Esophagus (tissue), 2 donors: ENCODE results near the gene SLC2A2. TPM values are rescaled to one million over a fixed set of nuclear protein-coding genes. Genes with fewer than 3 reads are reported as not detected.

Source experiments
- H3K27ac ChIP-seq, 2 donors: one replicate each; pipeline ENCODE4 v1.5.1; 2013; ENCODE audit warnings: low read depth in 2 of 2, mild to moderate bottlenecking in 2 of 2, inconsistent platforms in 1 of 2, low read length in 1 of 2, moderate library complexity in 1 of 2
- H3K27me3 ChIP-seq, 2 donors: one replicate each; pipeline ENCODE4 v1.6.1; 2013; ENCODE audit warnings: low read length in 2 of 2, control low read depth in 1 of 2, mild to moderate bottlenecking in 1 of 2; ENCODE audit not compliant: insufficient read depth in 2 of 2, control insufficient read depth in 1 of 2
- H3K36me3 ChIP-seq, 2 donors: one replicate each; pipeline ENCODE4 v1.6.1; 2013; ENCODE audit warnings: low read length in 1 of 2; ENCODE audit not compliant: control insufficient read depth in 2 of 2, insufficient read depth in 2 of 2
- H3K4me1 ChIP-seq, 2 donors: one replicate each; pipeline ENCODE4 v1.6.1; 2013; ENCODE audit warnings: low read length in 1 of 2; ENCODE audit not compliant: control insufficient read depth in 2 of 2, insufficient read depth in 2 of 2
- H3K4me3 ChIP-seq, 2 donors: one replicate each; pipeline ENCODE4 v1.5.1; 2013; ENCODE audit warnings: low read length in 2 of 2, mild to moderate bottlenecking in 2 of 2, low read depth in 1 of 2, moderate library complexity in 1 of 2
- H3K9me3 ChIP-seq, 2 donors: one replicate each; pipeline ENCODE4 v1.6.1; 2013; ENCODE audit warnings: mild to moderate bottlenecking in 2 of 2, low read depth in 1 of 2, low read length in 1 of 2, moderate library complexity in 1 of 2; ENCODE audit not compliant: control insufficient read depth in 2 of 2, insufficient read depth in 1 of 2
- WGBS, 2 donors: extraction: QIAGEN DNeasy Blood & Tissue Kit; methylation state at CpG; one replicate each; pipeline ENCODE4 v1.1.7; 2013; 5-methylcytosine and 5-hydroxymethylcytosine counted together
- polyA plus RNA-seq, 2 donors: library from polyadenylated mRNA; stranded (reverse); fragments of 200-250 nt; gene quantifications; one replicate each; pipeline ENCODE4 v1.2.3, GENCODE V29; 2013
- donor health status: healthy with polysubstance abuse.
- donor health status: Bipolar disorder and iron deficiency.

SLC2A2 gene
- polyA plus RNA-seq, 2 donors = not detected

- H3K4me3 ChIP-seq = no peak overlapping the region
- H3K27ac ChIP-seq = no peak overlapping the region
- WGBS, 2 donors = 46 to 58% methylated on average over 1 of the region's 1 CpG
- no peaks in the 10 kb centered on the region for H3K4me1 ChIP-seq
- H3K36me3 ChIP-seq = no peaks in the 10 kb centered on the region
- no peaks in the 10 kb centered on the region for H3K27me3 ChIP-seq
- H3K9me3 ChIP-seq = no peaks in the 10 kb centered on the region
Observed at GRCh38 chr3:171039674-171040073, 13.2 kb upstream of the SLC2A2 start.

GRCh38 chr3:171038342-171038741 lies 11.8 kb upstream of the SLC2A2 start:
- 32 to 44% methylated on average over 1 of the region's 1 CpG for WGBS, 2 donors
- no peak overlapping the region for H3K27ac ChIP-seq
- H3K4me1 ChIP-seq = no peaks in the 10 kb centered on the region
- H3K36me3 ChIP-seq = no peaks in the 10 kb centered on the region
- H3K9me3 ChIP-seq = no peaks in the 10 kb centered on the region
- no peak overlapping the region for H3K4me3 ChIP-seq
- no peaks in the 10 kb centered on the region for H3K27me3 ChIP-seq

DNA sequence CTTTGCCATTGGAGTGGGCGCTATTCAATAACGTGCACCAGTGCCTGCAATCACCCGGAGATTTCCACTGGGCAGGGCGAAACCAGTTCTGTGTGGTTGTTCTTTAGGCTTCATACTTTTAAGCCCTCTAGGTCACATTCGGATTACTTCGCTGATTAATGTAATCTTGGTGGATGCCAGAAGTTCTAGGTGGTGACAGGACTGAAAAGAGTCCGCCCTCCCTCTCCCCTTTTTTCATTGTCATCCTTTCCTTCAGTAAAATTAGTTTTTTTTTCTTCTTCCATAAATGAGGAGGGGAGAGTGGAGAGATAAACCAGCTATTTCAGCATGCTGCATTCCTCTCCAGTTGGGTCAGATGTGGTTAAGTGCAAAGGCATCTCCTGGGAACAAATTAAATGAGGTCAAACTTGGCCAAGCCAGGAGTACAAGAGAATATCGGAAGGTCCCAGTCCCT lies 2.3 kb upstream of the SLC2A2 start:
- H3K27ac ChIP-seq = no peak overlapping the region

DNA sequence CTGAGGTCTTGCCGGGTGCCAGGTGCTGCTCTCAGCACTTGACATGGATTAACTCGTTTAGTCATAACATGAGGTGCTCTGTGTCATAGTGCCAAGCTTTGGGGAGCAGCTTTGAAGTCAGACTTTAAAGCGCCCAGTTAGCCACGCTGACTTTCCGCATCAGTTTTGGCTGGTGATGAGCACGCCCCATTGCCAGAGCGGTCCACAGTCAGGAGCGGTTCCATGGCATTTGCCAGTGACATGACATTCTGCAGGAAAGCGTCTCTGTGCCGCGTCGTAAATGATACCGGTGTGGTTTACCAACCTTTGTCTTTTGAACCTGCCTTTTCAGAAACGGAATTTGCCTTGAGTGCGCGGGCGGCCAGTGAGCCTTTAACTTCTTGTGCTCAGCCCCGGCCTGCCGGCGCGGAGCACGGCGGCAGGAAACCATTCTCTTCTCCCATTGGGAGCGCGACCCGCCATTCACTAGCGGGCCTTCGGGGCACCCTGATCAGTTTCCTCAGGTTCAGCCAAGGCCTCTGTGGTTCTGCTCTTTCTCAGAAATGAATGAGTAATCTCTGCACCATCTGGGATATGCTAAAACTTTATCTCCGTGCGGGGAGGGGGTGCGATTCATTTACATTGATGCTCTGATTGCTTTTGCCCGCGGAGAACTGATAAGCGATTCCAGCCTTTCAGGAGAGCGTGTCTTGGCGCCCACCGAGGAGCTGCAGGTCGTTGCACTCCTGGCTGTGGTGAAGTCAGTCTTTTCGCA lies 1.7 kb upstream of the SLC2A2 start:
- Histone ChIP-seq H3K27ac (no peak overlapping the region), H3K27me3 (no peaks in the 10 kb centered on the region), H3K4me3 (no peak overlapping the region), H3K4me1 (no peaks in the 10 kb centered on the region), H3K9me3 (no peaks in the 10 kb centered on the region), H3K36me3 (no peaks in the 10 kb centered on the region)
- 8 to 10% methylated on average over 39 of the region's 39 CpGs for WGBS, 2 donors

More for the DNA sequence above, 2.3 kb upstream of the SLC2A2 start:
- no peaks in the 10 kb centered on the region for H3K27me3 ChIP-seq
- WGBS, 2 donors = 31 to 40% methylated on average over 8 of the region's 8 CpGs
- H3K9me3 ChIP-seq = no peaks in the 10 kb centered on the region
- no peak overlapping the region for H3K4me3 ChIP-seq
- no peaks in the 10 kb centered on the region for H3K36me3 ChIP-seq
- no peaks in the 10 kb centered on the region for H3K4me1 ChIP-seq

GRCh38 chr3:171023566-171023965 lies 3.0 kb downstream of the SLC2A2 start:
- Histone ChIP-seq H3K4me1 (no peaks in the 10 kb centered on the region), H3K36me3 (no peaks in the 10 kb centered on the region), H3K27me3 (no peaks in the 10 kb centered on the region), H3K9me3 (no peaks in the 10 kb centered on the region), H3K27ac (no peak overlapping the region), H3K4me3 (no peak overlapping the region)

DNA sequence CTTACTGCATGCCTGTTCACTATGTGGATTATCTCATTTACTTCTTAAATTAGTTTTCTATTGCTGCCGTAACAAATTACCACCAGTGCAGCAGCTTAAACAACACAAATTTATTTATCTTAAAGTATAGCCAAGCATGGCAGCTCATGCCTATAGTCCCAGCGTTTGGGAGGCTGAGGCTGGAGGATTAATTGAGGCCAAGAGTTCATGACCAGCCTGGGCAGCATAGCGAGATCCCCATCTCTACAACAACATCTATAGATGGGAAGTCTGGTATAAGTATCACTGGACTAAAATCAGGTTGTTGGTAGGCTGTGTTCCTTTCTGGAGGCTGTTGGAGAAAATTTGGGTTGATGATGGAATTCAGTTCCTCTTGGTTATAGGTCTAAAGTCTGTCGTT lies 5.1 kb downstream of the SLC2A2 start:
- Histone ChIP-seq H3K4me3 (no peak overlapping the region), H3K27me3 (no peaks in the 10 kb centered on the region), H3K9me3 (no peaks in the 10 kb centered on the region), H3K27ac (no peak overlapping the region), H3K4me1 (no peaks in the 10 kb centered on the region), H3K36me3 (no peaks in the 10 kb centered on the region)
- WGBS, 2 donors = 81 to 83% methylated on average over 4 of the region's 4 CpGs

DNA sequence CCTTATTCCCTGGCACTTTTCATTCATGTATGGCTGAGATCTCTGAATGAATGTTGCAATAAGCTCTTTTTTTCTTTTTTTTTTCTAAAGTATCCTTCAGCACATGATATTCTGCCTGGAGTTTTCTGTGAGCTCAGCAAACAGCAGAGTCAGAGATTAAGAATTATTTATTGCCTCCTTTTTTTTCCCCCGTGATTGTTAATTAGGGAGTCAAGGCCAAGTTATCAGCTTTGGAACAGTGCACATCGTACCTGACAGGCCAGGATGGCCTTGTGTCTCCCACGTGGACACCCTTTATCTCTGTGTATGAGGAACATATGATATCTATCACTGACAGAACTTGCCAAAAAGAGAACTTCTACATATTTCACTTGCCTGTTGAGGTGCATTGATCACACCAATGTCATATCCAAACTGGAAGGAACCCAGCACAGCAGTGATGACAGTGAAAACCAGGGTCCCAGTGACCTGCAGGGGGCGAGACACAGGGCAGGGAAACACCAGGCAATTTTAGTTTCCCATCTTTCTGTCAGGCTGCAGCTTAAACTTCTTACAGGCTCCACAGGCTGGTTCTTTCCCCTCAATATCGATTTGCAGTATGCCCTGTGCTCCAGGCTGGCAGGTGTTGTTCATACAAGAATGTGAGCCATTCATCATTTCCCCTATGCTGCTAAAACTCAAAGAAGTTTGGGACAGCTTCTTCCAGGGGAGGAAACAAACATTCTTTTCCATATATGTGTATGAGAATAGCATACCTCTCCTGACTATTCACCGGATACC lies 8.2 kb downstream of the SLC2A2 start:
- Histone ChIP-seq H3K4me1 (no peaks in the 10 kb centered on the region), H3K9me3 (no peaks in the 10 kb centered on the region), H3K4me3 (no peak overlapping the region), H3K36me3 (no peaks in the 10 kb centered on the region), H3K27me3 (no peaks in the 10 kb centered on the region), H3K27ac (no peak overlapping the region)
- 46 to 57% methylated on average over 6 of the region's 6 CpGs for WGBS, 2 donors

DNA sequence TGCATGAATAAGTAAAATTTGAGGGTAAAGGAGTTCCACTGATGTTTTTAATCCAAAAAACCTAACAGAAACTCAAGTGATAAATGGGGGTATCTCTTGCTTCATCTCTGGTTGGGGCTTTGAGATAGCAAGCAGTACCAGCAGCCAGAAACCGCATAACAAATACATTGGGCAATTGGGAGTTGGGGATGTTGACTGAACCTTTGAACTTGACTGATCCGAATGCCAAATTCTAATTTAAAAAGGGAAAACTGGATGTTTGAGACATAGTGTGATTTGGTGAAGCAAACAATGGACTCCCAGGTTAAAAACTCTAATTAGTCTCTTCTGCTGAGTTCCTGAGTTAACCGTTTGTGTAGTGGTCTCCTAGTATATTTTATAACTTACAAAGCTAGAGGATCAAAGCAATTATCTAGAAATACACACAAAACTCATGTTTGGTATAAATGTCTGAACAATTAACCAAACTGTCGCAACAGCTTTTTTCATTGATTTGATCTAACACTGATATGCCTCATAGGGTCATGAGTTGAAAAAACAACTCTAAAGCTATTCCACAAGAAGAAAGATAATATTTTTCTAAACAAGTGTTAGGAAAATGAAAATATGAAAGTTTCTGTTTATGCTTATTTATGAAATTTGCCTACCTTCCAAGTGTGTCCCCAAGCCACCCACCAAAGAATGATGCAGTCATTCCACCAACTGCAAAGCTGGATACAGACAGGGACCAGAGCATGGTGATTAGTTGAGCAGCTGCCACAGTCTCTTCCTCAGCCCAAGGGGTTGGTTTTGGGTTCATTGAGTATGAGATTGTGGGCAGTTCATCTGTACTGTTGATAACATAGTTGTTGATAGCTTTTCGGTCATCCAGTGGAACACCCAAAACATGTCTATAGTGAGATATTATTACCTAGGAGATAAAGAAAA lies 12.4 kb downstream of the SLC2A2 start:
- Histone ChIP-seq H3K4me3 (no peak overlapping the region), H3K27ac (no peak overlapping the region), H3K9me3 (no peaks in the 10 kb centered on the region), H3K36me3 (no peaks in the 10 kb centered on the region), H3K27me3 (no peaks in the 10 kb centered on the region), H3K4me1 (no peaks in the 10 kb centered on the region)
- 73 to 74% methylated on average over 5 of the region's 5 CpGs for WGBS, 2 donors

GRCh38 chr3:171011873-171012336 lies 14.6 kb downstream of the SLC2A2 start:
- WGBS, 2 donors = 84 to 90% methylated on average over 4 of the region's 4 CpGs
- Histone ChIP-seq H3K4me3 (no peak overlapping the region), H3K27me3 (no peaks in the 10 kb centered on the region), H3K27ac (no peak overlapping the region), H3K9me3 (no peaks in the 10 kb centered on the region), H3K36me3 (no peaks in the 10 kb centered on the region), H3K4me1 (no peaks in the 10 kb centered on the region)
